Measurements from ENCODE around the gene NPM1. TPM values are rescaled to one million over a fixed set of nuclear protein-coding genes. Genes with fewer than 3 reads are reported as not detected.

The NPM1 gene
- total and polyA plus RNA-seq, 4 donors, result 133 to 959 (median 363) TPM

DNA sequence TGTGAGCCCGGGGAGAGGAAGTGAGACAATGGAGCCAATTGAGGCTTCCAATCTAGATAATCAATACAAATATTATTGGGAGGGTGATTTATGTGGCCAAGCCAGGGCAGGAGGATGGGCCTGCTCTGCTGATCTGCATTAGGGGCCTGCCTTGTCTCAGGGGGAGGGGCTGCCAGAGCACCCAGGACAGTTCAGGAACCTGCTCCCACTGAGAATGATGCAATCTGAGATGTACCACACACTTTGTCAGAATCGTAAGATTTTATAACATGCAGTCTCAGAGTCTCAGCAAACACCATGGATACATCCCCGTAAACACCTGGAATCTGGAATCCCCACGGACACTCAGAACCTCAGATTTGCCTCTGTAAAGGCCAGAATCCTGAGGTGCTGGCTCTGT lies 51.1 kb downstream of the NPM1 start:
- Histone ChIP-seq H3K9me3 (ENCODE audit: control insufficient read depth in 4 of 4, low read length in 3 of 4) (no peaks in the 10 kb centered on the region), H3K4me1 (ENCODE audit: control insufficient read depth in 4 of 4, insufficient read depth in 4 of 4, low read length in 3 of 4) (no peaks in the 10 kb centered on the region), H3K9ac (ENCODE audit: low read depth in 1 of 2, low read length in 2 of 2) (no peak overlapping the region), H3K27me3 (ENCODE audit: control insufficient read depth in 4 of 4, insufficient read depth in 4 of 4, low read length in 3 of 4) (no peaks in the 10 kb centered on the region), H3K36me3 (ENCODE audit: control insufficient read depth in 4 of 4, insufficient read depth in 3 of 4, low read depth in 1 of 4, low read length in 3 of 4) (no peaks in the 10 kb centered on the region), H3K4me3 (ENCODE audit: low read depth in 1 of 3, low read length in 3 of 3) (no peak overlapping the region), H3K27ac (ENCODE audit: low read depth in 1 of 2, low read length in 2 of 2) (no peak overlapping the region)
- no peak for DNase-seq (ENCODE audit: low spot score)
- 83% methylated on average over 4 of the region's 4 CpGs for WGBS
- TF ChIP-seq YY1 (IDR thresholded peaks at IDR 0.05), result no peak
- TF ChIP-seq, protein P1, sequence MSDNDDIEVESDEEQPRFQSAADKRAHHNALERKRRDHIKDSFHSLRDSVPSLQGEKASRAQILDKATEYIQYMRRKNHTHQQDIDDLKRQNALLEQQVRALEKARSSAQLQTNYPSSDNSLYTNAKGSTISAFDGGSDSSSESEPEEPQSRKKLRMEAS (IDR thresholded peaks at IDR 0.05), result no peak

DNA sequence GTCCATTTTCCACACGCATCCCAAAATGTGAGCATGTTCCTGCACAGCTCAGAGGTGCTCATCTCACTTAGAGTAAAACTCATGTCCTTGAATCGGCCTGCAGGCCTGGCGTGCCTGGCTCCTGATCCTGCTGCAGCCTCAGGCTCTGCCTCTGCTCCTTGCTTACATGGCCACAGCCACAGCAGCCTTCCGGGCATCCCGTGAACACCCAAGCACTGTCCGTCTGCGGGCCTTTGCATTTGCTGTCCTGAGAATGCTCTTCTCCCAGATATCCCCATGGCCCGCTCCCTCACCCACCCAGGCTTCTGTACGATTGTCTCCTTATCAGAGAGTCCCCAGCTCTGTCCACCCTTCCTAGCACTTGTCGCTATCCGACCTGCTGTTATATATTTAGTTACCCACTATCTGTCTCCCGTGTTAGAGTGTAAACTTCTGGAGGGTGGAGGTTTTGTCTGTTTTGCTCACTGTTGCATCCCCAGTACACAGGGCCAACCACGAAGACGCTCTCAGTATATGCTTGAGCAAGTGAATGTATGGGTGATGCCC lies 53.7 kb downstream of the NPM1 start:
- no peak for TF ChIP-seq YY1 (IDR thresholded peaks at IDR 0.05)
- no peak for TF ChIP-seq JUND (IDR thresholded peaks at IDR 0.05)
- no peak for TF ChIP-seq RAD21 (IDR thresholded peaks at IDR 0.05)
- TF ChIP-seq HNF4G (IDR thresholded peaks at IDR 0.05), result no peak
- TF ChIP-seq GABPA (IDR thresholded peaks at IDR 0.05 in 1 of 2, conservative IDR thresholded peaks at IDR 0.05 in 1 of 2), result no peak
- no peak for TF ChIP-seq TAF1 (conservative IDR thresholded peaks at IDR 0.05)
- TF ChIP-seq SP1 (IDR thresholded peaks at IDR 0.05), result no peak
- TF ChIP-seq FOXA1 (IDR thresholded peaks at IDR 0.05), result no peak
- TF ChIP-seq, protein P1 (IDR thresholded peaks at IDR 0.05), result no peak
- no peak for TF ChIP-seq EGR1 (IDR thresholded peaks at IDR 0.05; ENCODE audit: low read depth in 2 of 2)
- TF ChIP-seq, protein P2, sequence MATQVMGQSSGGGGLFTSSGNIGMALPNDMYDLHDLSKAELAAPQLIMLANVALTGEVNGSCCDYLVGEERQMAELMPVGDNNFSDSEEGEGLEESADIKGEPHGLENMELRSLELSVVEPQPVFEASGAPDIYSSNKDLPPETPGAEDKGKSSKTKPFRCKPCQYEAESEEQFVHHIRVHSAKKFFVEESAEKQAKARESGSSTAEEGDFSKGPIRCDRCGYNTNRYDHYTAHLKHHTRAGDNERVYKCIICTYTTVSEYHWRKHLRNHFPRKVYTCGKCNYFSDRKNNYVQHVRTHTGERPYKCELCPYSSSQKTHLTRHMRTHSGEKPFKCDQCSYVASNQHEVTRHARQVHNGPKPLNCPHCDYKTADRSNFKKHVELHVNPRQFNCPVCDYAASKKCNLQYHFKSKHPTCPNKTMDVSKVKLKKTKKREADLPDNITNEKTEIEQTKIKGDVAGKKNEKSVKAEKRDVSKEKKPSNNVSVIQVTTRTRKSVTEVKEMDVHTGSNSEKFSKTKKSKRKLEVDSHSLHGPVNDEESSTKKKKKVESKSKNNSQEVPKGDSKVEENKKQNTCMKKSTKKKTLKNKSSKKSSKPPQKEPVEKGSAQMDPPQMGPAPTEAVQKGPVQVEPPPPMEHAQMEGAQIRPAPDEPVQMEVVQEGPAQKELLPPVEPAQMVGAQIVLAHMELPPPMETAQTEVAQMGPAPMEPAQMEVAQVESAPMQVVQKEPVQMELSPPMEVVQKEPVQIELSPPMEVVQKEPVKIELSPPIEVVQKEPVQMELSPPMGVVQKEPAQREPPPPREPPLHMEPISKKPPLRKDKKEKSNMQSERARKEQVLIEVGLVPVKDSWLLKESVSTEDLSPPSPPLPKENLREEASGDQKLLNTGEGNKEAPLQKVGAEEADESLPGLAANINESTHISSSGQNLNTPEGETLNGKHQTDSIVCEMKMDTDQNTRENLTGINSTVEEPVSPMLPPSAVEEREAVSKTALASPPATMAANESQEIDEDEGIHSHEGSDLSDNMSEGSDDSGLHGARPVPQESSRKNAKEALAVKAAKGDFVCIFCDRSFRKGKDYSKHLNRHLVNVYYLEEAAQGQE (IDR thresholded peaks at IDR 0.05), result no peak
- no peak for TF ChIP-seq FOXA2 (IDR thresholded peaks at IDR 0.05)
- TF ChIP-seq RXRA (IDR thresholded peaks at IDR 0.05), result no peak
- no peak for TF ChIP-seq NR2F2 (IDR thresholded peaks at IDR 0.05)
- TF ChIP-seq, protein P3, sequence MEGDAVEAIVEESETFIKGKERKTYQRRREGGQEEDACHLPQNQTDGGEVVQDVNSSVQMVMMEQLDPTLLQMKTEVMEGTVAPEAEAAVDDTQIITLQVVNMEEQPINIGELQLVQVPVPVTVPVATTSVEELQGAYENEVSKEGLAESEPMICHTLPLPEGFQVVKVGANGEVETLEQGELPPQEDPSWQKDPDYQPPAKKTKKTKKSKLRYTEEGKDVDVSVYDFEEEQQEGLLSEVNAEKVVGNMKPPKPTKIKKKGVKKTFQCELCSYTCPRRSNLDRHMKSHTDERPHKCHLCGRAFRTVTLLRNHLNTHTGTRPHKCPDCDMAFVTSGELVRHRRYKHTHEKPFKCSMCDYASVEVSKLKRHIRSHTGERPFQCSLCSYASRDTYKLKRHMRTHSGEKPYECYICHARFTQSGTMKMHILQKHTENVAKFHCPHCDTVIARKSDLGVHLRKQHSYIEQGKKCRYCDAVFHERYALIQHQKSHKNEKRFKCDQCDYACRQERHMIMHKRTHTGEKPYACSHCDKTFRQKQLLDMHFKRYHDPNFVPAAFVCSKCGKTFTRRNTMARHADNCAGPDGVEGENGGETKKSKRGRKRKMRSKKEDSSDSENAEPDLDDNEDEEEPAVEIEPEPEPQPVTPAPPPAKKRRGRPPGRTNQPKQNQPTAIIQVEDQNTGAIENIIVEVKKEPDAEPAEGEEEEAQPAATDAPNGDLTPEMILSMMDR (IDR thresholded peaks at IDR 0.05; ENCODE audit: low read depth, low read length, missing input control), result no peak
- Histone ChIP-seq H3K27ac (ENCODE audit: low read depth in 1 of 2, low read length in 2 of 2) (no peak overlapping the region), H3K4me1 (ENCODE audit: control insufficient read depth in 4 of 4, insufficient read depth in 4 of 4, low read length in 3 of 4) (no peaks in the 10 kb centered on the region), H3K4me3 (ENCODE audit: low read depth in 1 of 3, low read length in 3 of 3) (no peak overlapping the region), H3K36me3 (ENCODE audit: control insufficient read depth in 4 of 4, insufficient read depth in 3 of 4, low read depth in 1 of 4, low read length in 3 of 4) (no peaks in the 10 kb centered on the region), H3K9me3 (ENCODE audit: control insufficient read depth in 4 of 4, low read length in 3 of 4) (no peaks in the 10 kb centered on the region), H3K27me3 (ENCODE audit: control insufficient read depth in 4 of 4, insufficient read depth in 4 of 4, low read length in 3 of 4) (no peaks in the 10 kb centered on the region), H3K9ac (ENCODE audit: low read depth in 1 of 2, low read length in 2 of 2) (no peak overlapping the region)
- no peak for DNase-seq (ENCODE audit: low spot score)
- WGBS, result 91% methylated on average over 14 of the region's 14 CpGs

All from liver (tissue), 9 donors.